HG02610 (cell line): Measurements from ENCODE around the gene ITPR2.

Experiments used
- ATAC-seq: cut with Tn5 transposase; IDR thresholded peaks from one replicate; pipeline ENCODE4 v1.9.1; 2021; ENCODE audit warnings: mild to moderate bottlenecking, moderate library complexity; ENCODE audit not compliant: unreplicated experiment

Gene ITPR2

GRCh38 chr12:26373606-26374495 lies 459.1 kb downstream of the ITPR2 start:
- no peak for ATAC-seq

GRCh38 chr12:26372866-26373265 lies 460.1 kb downstream of the ITPR2 start:
- no peak for ATAC-seq

- no peak for ATAC-seq
These were observed 462.9 kb downstream of the ITPR2 start for GRCh38 chr12:26370098-26370497.

- ATAC-seq: peak; percentile 51
These were observed 463.4 kb downstream of the ITPR2 start for GRCh38 chr12:26369588-26369987.

- ATAC-seq: no peak
These were observed 464.8 kb downstream of the ITPR2 start for GRCh38 chr12:26367991-26368730.

GRCh38 chr12:26361964-26362363 lies 471.0 kb downstream of the ITPR2 start:
- no peak for ATAC-seq

GRCh38 chr12:26360062-26360461 lies 472.9 kb downstream of the ITPR2 start:
- no peak for ATAC-seq

GRCh38 chr12:26359576-26359975 lies 473.4 kb downstream of the ITPR2 start:
- ATAC-seq: no peak

- no peak for ATAC-seq
These were observed 474.3 kb downstream of the ITPR2 start for GRCh38 chr12:26358651-26359050.

GRCh38 chr12:26347300-26347699 lies 485.7 kb downstream of the ITPR2 start:
- ATAC-seq: no peak

GRCh38 chr12:26346736-26347135 lies 486.3 kb downstream of the ITPR2 start:
- no peak for ATAC-seq

GRCh38 chr12:26345471-26346003 lies 487.5 kb downstream of the ITPR2 start:
- no peak for ATAC-seq

GRCh38 chr12:26341491-26341890 lies 491.5 kb downstream of the ITPR2 start:
- no peak for ATAC-seq

- peak; percentile 59 for ATAC-seq
These were observed 492.3 kb downstream of the ITPR2 start for GRCh38 chr12:26340649-26341048.

- ATAC-seq: no peak
These were observed 493.0 kb downstream of the ITPR2 start for GRCh38 chr12:26339976-26340375.

GRCh38 chr12:26338586-26339572 lies 494.1 kb downstream of the ITPR2 start:
- no peak for ATAC-seq

- ATAC-seq: no peak
These were observed 497.3 kb downstream of the ITPR2 start for GRCh38 chr12:26335651-26336050.

GRCh38 chr12:26334621-26335124 lies 498.3 kb downstream of the ITPR2 start:
- ATAC-seq: no peak

GRCh38 chr12:26331960-26332359 lies 501.0 kb downstream of the ITPR2 start:
- ATAC-seq: no peak

- no peak for ATAC-seq
These were observed 501.9 kb downstream of the ITPR2 start for GRCh38 chr12:26331136-26331535.
